SIG-M5 (cell line): ENCODE data around the gene CLIP2.
"Not testable (repeated sequence)": the region's sequence is repeated elsewhere in the genome, so short reads cannot be mapped to it uniquely, and the experiment has no call there.

Experiments
- DNase-seq: peaks from one replicate; lab custom pipeline; 2025; lab: John Stamatoyannopoulos, UW

The CLIP2 gene

DNA sequence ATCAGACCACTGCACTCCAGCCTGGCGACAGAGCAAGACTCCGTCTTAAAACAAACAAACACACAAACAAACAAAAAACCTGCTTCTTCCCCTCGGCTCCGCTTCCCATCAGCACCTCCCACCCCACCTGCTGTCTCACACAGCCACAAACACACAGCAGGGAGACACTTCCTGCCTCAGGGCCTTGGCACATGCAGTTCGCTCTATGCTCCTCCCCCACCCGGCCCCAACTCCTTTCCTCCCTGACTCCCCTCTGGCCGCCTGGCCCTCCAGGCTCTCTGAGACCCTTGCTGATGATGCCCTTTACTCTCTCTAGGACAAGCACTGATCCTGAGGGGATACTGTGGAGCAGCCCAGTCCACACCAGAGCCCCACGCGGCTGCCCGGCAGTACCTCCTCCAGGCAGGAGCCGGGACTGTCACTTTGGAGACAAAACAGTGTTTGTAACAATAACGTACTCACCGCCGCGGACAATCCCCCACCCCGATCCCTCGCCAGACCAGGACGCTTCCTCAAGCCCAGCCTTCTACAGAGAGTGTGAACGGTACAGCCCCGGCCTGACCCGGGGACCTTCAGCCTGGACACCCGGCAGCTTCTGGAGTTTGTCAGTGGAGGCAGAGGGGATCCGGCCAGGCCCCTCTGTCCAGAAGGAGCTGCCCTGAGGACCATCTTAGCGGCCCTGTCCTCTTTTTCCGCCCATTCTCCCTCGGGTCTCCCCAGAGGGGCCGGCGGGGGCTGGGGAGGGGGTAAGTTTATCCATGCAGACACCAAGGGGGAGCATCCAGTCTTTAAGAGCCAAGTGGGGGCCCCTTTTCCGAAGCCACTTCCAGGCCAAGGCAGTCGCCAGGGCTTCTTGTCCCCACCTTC lies 114.5 kb downstream of the CLIP2 start:
- no peak for DNase-seq

DNA sequence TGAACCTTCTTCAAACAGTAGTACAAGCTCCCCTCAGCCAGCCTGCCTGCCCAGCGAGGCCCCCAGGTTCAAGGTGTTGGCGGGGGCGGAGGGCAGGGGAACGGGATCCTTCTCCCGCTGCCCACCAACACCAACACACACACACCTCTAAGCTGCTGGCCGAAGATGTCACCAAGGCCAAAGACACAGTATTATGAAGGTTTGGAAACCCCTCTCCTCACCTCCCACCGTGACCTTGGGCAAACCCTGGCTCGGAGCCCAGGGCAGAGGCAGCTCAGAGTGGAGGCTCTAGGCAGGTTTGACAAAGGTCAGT lies 115.1 kb downstream of the CLIP2 start:
- no peak for DNase-seq

DNA sequence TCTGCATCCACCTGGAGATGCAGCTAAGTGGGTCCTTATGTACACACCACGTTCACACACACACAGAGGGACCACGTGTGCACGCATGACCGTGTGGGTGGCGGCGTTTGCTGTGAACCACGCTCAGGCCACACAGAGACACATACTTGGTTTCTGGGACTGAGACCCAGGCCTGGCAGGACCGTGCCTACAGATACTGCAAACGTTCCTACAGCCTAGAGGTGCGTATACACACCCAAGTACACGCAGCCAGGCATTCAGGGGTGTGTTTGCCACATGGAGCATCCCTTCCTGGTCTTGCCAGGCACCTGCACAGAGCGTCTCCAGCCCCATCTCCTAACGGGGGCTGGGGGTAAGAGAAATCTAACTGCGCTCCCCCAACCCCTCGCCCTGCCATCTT lies 115.5 kb downstream of the CLIP2 start:
- no peak for DNase-seq

DNA sequence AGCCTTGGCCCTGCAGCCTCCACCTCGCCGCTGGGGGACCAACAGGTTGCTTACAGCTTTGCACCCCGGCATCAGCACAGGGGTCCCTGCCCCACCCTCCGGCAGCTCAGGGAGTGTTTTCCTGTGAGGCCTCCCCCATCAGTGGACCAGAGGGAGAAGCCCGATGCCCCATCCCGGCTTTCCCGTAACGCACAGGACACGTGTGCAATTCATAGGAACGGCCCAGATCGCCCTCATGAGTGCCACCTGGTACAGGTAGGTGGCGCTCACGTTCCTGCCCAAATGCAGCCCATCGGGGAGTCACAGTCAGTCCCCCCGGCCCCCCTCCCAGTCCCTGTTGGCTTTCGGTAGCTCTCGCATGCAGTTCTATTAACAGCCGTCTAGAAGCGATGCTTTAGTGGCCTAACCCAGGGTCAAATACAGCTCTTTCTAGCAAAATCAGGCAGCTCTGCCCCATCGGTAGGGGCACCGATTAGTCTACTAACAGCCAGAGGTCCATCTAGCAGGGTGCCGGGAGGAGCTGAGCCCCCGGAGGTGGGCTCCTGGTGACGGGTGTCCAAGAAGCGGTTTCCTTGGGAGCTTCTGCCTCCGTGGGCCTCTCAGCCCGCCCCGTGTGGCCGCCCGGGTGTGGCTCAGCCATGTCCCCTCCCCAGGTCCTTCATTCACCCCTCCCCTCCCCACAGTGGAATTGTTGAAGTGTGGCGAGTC lies 116.1 kb downstream of the CLIP2 start:
- no peak for DNase-seq

DNA sequence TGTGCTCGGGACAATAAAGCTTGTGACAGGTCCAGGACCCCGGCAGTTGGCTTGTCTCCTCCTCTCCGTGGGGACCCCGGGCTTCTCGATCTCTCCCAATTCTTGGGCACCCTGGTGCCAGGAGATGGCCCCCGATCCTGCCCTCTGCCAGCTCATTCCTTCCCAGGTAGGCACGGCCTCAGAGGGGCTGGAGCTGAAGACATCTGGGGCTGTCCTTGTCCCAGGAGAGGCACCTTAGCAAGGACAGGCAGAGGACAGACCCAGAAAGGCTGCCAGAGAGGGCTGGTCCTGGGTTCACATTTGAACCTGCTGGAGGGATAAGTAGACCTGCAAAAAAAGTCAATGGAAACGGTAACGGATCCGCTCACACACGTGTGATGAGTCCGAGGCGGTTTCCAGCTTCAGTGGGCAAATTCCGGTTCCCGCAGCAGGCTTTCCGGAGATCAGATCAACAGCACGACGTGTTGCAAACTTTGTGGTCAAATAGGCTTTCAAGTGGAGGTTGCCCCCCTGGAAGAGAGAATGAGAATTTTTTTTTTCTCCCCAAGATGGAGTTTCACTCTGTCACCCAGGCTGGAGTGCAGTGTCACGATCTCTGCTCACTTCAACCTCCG lies 116.8 kb downstream of the CLIP2 start:
- no peak for DNase-seq

DNA sequence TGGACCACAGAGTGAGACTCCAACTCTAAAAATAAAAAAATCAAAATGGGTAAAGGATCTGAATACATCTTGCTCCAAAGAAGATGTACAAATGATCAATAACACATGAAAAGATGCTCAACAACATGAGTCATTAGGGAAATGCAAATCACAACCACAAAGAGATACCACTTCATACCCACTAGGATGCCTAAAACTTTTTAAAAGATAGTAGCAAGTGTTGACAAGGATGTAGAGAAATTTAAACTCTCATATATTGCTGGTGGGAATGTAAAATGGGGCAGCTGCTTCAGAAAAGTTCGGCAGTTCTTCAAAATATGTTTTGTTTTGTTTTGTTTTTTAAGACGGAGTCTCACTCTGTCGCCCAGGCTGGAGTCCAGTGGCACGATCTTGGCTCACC lies 118.8 kb downstream of the CLIP2 start:
- DNase-seq, result no peak

DNA sequence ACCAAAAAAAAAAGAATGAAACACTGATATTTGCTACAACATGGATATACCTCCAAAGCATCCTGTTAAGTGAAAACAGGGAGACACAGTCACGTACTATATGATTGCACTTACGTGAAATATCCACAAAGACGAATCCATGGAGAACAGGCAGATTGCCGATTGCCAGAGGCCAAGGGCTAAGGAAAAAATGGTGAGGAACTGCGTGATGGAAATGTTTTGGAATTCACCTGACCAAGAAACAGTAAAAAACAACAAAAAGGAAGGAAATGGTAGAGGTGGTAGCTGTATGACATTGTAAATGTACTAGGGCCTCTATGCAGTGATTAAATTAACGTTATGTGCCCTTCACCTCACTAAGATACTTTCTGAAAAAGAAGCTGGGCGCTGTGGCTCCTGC lies 120.4 kb downstream of the CLIP2 start:
- no peak for DNase-seq

DNA sequence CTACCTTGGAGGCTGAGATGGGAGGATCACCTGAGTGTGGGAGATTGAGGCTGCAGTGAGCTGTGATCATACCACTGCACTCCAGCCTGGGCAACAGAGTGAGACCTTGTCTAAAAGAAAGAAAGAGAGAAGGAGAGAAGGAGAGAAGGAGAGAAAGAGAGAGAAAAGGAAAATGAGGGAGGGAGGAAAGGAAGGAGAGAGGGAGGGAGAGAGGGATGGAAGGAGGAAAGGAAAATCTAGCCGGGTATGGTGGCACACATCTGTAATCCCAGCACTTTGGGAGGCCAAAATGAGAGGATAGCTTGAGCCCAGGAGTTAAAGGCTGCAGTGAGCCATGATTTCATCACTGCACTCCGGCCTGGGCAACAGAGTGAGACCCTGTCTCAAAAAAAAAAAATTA lies 121.6 kb downstream of the CLIP2 start:
- no peak for DNase-seq

DNA sequence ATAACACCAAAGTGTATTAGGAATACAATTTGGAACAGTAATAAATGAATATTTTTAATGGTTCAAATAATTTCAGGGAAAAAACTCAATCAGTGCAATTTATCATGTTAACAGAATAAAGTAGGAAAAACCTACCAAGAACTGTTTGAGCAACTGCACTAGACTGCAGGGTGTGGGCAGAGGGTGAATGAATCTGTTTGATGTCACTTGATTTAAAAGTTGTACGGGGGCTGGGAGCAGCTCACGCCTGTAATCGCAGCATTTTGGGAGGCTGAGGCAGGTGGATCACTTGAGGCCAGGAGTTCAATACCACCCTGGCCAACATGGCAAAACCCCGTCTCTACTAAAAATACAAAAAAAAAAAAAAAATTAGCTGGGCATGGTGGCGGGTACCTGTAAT lies 122.4 kb downstream of the CLIP2 start:
- DNase-seq, result not testable (repeated sequence)

DNA sequence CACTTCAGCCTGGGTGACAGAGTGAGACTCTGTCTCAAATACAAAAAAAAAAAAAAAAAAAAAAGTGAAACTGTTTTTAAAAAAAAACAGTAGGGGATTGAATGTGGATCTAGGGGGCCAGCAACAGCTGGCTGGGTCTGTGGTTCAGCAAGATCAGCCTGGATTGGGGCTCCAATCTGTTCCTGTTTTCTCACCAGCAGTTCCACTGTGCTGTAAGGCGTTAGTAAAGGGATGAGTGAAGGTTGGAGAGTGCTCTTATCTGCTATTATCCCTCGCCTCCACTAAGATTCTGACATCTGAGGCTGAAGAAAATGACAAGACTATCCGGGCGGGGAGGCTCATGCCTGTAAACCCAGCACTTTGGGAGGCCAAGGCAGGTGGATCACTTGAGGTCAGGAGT lies 122.8 kb downstream of the CLIP2 start:
- no peak for DNase-seq

DNA sequence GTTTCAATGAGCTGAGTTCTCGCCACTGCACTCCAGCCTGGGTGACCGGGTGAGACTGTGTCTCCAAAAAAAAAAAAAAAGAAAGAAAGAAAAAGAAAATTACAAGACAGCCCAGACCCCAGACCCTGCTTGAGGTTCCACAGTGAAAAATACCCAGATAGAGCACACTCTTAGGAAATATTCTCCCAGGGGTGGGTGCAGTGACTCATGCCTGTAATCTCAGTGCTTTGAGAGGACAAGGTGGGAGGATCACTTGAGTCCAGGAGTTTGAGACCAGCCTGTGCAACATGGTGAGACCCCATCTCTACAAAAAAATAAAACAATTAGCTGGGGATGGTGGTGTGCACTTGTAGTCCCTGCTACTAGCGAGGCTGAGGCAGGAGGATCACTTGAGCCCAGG lies 123.4 kb downstream of the CLIP2 start:
- no peak for DNase-seq

DNA sequence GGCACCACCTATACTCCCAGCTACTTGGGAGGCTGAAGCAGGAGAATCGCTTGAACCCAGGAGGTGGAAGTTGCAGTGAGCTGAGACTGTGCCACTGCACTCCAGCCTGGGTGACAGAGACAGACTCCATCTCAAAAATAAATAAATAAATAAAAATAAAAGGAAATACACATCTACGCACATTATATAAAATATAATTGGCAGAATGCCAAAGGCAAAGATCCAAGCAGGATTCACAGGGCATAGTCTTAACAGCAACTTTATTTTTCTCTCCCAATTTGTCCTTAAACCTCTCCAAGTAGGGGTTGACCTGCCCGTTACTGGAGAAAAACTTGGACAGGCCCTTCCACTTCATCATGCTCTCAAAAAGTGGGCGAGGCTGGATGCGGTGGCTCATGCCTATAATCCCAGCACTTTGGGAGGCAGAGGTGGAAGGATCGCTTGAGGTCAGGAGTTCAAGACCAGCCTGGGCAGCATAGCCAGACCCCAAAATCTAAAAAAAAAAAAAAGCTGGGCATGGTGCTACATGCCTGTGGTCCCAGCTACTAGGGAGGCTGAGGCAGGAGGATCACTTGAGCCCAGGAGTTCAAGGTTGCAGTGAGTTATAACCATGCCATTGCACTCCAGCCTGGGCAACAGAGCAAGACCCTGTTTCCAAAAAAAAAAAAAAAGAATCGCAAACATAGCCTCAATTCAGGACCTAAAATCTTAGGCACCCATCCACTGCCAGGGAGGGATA lies 125.6 kb downstream of the CLIP2 start:
- DNase-seq, result not testable (repeated sequence)

DNA sequence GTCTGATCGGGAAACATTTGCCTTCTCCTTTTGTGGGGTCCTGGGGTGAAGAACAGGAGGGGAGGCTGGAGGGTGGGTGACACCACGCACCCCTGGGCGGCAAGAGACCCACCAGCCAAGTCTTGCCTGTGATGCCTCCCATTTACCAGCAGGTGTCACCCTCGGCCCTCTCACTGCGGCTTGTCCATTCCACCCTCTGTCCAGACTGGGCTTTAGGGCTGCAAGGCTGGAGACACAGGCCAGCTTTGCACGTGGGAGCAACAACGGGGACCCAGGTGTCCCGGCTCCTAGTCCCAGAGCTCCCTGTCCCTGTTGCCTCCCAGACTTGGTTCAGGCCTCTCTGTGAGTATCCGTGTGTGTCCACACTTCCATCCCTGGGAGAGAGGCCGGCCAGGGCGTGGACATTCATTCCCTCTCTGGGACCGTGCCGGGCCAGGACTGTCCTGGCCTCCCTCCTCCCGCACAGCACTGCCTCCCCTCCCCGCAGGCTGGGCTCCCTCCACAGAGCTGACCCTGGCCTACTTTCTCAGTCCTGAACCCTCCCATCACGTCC lies 128.3 kb downstream of the CLIP2 start:
- no peak for DNase-seq

DNA sequence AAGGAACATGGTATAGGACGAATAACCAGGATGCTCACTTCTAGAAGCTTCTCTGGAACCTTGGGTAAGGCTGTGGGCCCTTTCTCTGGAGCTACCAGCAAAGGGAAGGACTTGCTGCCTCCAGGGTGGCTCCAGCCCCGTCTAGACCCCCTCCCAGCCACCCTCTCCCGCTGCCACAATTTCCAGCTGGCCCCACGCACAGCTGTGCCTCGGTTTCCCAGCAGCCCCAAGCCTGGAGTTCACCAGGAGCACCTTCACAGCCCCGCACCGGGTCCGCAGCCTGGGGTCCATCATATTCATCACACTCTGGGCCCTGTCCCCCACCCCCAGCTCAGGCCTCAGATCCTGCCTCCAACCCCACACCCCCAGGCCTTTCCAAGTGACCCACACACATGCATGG lies 128.9 kb downstream of the CLIP2 start:
- no peak for DNase-seq

DNA sequence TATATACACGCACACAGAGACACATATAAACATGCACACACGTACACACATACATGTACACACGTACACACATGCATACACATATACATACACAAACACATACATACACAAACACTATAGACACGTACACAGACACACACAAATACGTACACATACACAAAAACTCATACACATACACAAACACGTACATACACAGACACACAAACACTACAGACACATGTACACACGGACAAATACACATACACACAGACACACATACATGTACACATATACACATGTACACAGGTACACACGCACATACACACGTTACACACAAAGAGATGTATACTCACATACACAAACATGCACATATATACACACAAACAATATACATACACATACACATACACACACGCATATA lies 129.3 kb downstream of the CLIP2 start:
- DNase-seq, result no peak

DNA sequence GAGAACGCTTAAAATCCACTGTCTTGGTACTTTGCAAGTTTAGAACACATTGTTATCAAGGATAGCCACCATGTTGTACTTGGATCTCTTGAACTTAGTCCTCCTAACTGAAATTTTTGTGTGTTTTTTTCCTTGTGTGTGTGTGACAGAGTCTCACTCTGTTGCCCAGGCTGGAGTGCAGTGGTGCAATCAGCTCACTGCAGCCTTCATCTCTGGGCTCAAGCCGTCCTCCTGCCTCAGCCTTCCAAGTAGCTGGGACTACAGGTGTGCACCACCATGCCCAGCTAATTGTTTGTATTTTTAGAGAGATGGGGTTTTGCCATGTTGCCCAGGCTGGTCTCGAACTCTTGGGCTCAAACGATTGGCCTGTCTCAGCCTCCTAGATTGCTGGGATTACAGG lies 130.0 kb downstream of the CLIP2 start:
- not testable (repeated sequence) for DNase-seq

DNA sequence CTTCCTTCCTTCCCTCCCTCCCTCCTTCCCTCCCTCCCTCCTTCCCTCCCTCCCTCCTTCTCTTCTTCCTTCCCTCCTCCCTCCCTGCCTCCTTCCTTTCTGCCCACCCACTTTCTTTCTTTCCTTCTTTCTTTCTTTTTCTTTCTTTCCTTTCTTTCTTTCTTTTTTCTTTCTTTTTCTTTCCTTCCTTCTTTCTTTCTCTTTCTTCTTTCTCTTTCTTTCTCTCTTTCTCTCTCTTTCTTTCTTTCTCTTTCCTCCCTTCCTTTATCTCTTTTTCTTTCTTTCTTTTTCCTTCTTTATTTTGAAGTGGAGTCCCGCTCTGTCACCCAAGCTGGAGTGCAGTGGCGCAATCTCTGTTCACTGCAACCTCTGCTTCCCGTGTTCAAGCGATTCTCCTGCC lies 130.8 kb downstream of the CLIP2 start:
- no peak for DNase-seq

DNA sequence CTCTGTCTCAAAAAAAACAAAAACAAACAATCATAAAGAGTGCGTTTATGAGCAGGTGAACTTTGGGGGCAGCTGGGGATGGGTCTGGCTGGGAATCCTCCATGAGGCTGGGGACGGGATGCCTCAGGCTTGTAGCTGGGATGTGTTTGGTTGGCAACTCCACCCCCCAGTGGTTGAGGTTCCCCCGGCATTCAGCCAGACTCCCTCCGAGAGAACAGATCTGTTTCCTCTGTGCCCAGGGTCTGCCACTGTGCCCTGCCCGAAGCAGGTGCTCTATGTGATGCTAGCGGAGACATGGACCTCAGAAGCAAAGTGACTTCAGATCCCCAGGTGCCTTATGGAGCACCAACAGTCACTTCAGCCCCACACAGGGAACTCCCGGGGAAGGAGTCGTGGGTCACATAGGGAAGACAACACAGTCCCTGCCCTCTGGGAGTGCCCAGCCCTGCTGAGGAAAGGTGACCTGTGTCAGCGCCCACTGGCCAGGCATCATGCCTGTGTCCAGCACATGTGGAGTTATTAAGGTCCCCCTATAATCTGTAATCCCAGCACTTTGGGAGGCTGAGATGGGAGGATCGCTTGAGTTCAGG lies 135.2 kb downstream of the CLIP2 start:
- no peak for DNase-seq

DNA sequence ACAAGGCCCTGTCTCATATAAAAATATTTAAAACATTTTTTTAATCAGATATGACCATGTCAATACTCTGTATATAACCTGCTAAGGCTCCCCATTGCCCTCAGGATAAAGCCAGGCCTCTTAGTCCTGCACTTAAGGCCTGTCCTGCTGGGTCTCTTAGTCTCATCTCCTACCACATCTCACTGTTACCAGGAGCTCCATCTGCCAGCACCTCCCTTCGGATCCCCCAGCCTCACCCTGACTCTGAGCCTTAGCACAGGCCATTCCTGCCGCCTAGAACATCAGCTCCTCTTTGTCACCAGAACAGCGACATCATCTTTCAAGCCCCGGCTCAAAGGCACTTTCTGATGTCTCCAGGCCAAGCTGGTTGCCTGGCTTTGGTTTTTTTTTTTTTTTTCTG lies 138.8 kb downstream of the CLIP2 start:
- DNase-seq, result no peak

DNA sequence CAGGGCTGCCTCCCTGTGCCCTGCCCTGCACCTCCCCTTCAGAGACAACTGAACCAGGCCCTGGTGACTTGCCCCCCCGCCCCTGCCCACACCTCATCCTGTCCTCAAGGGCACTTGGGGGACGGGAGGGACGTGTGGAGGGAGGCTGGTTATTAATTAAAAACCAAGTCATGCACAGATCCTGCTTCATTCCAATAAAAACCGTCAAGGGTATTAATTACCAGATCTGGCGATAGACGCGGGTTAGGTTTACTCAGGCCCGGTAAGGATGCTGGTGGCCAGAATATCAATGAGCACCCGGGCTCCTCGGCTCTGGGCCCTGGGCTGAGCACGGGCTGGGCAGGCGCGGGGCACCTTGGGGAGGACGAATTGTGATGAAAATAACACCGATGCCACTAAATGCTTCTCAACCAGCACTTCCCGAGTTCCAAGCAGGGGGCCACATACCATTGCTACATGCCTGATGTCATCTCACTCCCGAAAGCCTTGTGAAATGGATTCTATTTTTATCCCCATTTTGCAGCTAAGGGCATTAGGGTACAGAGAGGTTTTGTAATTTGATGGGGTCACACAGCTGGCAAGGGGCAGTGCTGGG lies 140.0 kb downstream of the CLIP2 start:
- DNase-seq, result no peak

DNA sequence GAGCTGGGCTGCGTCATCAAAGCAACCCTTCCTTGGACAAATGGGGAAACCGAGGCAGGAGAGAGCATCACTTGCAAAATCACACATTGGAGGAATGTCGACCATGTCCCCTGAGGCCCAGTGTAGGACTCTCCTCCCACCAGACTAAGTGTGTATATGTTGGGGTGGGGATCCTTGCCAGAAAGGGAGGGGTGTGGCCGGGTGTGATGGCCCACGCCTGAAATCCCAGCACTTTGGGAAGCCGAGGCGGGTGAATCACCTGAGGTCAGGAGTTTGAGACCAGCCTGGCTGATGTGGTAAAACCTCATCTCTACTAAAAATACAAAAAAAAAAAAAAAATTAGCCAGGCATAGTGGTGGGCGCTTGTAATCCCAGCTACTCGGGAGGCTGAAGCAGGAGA lies 141.2 kb downstream of the CLIP2 start:
- DNase-seq, result not testable (repeated sequence)
